Prostate gland (tissue), 2 donors: ENCODE measurements around the gene LDAH.

Experiments used
- POLR2A ChIP-seq: fragments of 450-650 bp; IDR thresholded peaks from one replicate; pipeline ENCODE4 v1.6.1; 2016; ENCODE audit warnings: antibody characterized with exemption, mild to moderate bottlenecking
- POLR2AphosphoS5 ChIP-seq: sonication (generic); formaldehyde crosslinking; IDR thresholded peaks from one replicate; pipeline ENCODE4 v1.6.1; 2017; ENCODE audit warnings: antibody characterized with exemption
- TF ChIP-seq, protein P1 (sequence below), 4 experiments: fragments of 200-600 bp in 2 of 4; fragments of 450-650 bp in 2 of 4; sonication (generic) in 2 of 4; IDR thresholded peaks; 1 replicate in 3 of 4; 2 replicates in 1 of 4; pipeline ENCODE4 v1.5.1; 2016 to 2019; ENCODE audit warnings: antibody characterized with exemption in 4 of 4, mild to moderate bottlenecking in 2 of 4, moderate library complexity in 2 of 4

GRCh38 chr2:20723543-20723942, 99.4 kb downstream of the LDAH start:
- TF ChIP-seq, protein P1, sequence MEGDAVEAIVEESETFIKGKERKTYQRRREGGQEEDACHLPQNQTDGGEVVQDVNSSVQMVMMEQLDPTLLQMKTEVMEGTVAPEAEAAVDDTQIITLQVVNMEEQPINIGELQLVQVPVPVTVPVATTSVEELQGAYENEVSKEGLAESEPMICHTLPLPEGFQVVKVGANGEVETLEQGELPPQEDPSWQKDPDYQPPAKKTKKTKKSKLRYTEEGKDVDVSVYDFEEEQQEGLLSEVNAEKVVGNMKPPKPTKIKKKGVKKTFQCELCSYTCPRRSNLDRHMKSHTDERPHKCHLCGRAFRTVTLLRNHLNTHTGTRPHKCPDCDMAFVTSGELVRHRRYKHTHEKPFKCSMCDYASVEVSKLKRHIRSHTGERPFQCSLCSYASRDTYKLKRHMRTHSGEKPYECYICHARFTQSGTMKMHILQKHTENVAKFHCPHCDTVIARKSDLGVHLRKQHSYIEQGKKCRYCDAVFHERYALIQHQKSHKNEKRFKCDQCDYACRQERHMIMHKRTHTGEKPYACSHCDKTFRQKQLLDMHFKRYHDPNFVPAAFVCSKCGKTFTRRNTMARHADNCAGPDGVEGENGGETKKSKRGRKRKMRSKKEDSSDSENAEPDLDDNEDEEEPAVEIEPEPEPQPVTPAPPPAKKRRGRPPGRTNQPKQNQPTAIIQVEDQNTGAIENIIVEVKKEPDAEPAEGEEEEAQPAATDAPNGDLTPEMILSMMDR (IDR thresholded peaks at IDR 0.05), result no peak
- TF ChIP-seq POLR2A (no peak), POLR2AphosphoS5 (no peak)
